ENCODE measurements around the gene FCHSD1.

FCHSD1 gene

DNA sequence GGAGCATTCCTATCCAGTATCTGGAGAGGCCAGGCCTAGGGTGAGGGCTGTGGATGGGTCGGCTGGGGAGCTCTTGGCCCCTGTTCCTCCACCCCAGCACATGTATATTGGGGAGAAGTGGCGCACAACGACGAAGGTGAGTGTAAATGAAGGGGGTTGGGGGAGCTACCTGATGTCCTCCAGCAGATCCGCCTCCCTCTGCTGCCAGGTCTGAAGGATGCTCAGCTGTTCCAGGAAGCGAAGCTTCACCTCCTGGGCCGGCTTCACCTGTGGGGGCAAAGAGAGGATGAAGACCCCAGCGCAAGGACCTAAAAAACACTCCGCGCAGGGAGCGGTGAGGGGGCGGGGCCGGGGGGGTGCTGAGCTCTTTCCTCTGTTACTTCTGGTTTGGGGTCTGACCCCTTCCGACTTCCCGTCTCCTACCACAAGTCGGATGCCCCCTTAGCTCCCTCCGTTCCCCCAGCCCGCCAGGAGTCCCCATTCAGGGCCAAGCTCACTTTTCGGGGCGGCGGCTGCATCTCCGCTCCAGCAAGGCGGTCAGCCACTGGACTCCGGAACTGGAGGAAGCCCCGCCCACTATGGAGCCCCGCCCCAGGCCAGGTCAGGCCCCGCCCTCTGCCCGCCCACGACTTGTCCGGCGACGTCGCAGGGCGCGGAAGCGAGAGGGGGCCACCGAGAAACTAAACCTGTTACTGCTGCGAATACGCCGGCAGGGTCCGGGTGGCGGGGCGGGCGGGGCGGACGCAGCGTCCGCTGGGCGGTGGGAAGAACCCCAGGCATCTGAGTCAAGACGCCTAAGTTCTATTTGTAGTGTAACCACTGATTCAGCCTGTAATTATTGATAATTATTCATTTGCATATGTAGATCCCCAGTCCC is at the start of gene FCHSD1:
Gene FCHSD1, minus strand, starts transcription at position 568 of the 877 bp plus-strand sequence. Its CDS starts 50 bp downstream, at position 518.
- DNase-seq (ENCODE audit: low read depth), result no peak
- peak within 1 kb of the TSS; percentile 84 for H3K4me3 ChIP-seq (ENCODE audit: low read length)
- TF ChIP-seq, protein P1, sequence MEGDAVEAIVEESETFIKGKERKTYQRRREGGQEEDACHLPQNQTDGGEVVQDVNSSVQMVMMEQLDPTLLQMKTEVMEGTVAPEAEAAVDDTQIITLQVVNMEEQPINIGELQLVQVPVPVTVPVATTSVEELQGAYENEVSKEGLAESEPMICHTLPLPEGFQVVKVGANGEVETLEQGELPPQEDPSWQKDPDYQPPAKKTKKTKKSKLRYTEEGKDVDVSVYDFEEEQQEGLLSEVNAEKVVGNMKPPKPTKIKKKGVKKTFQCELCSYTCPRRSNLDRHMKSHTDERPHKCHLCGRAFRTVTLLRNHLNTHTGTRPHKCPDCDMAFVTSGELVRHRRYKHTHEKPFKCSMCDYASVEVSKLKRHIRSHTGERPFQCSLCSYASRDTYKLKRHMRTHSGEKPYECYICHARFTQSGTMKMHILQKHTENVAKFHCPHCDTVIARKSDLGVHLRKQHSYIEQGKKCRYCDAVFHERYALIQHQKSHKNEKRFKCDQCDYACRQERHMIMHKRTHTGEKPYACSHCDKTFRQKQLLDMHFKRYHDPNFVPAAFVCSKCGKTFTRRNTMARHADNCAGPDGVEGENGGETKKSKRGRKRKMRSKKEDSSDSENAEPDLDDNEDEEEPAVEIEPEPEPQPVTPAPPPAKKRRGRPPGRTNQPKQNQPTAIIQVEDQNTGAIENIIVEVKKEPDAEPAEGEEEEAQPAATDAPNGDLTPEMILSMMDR (conservative IDR thresholded peaks at IDR 0.05; ENCODE audit: low read depth, low read length), result no peak

DNA sequence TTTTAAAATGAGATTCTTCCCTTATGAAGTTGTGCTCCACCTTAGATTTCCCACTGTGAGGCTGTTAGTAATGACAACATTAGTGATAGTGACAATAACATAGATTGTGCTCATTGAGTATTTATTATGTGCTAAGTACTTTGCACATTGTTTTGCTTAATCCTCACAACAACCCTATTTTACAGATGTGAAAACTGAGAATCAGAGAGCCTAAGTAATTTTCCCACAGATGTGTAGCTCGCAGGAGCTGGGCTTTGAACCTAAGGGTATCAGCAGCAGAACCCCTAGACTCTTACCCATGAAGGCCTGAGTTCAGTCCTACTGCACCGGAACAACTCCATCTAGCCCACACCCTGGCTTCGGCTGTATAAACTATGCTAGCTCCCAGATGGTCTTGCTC is 46.4 kb upstream of the FCHSD1 start:
- no peak for DNase-seq (ENCODE audit: low read depth)
- TF ChIP-seq, protein P1 (conservative IDR thresholded peaks at IDR 0.05; ENCODE audit: low read depth, low read length), result no peak
- H3K4me3 ChIP-seq (ENCODE audit: low read length), result no peak overlapping the region

DNA sequence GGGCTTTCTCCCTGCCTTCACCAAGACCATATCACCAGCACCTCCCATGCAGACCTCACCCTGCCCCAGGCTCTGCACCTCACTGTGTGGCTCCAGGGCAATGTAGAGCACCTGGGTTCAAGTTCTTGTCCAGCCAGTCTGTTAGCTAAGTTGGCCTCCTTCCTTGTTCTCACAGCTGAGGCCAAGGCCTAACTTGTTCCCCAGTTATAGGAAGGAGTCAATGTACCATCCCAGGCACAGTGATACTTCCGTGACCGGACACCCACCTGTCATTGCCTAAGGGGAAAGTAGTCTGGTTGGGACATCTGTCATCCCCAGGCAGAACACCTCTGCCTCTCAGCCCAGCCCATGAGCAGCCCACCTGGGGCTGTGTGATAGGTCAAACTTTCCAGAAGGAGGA is 45.2 kb upstream of the FCHSD1 start:
- TF ChIP-seq, protein P1 (conservative IDR thresholded peaks at IDR 0.05; ENCODE audit: low read depth, low read length), result no peak
- no peak for DNase-seq (ENCODE audit: low read depth)
- no peak overlapping the region for H3K4me3 ChIP-seq (ENCODE audit: low read length)

DNA sequence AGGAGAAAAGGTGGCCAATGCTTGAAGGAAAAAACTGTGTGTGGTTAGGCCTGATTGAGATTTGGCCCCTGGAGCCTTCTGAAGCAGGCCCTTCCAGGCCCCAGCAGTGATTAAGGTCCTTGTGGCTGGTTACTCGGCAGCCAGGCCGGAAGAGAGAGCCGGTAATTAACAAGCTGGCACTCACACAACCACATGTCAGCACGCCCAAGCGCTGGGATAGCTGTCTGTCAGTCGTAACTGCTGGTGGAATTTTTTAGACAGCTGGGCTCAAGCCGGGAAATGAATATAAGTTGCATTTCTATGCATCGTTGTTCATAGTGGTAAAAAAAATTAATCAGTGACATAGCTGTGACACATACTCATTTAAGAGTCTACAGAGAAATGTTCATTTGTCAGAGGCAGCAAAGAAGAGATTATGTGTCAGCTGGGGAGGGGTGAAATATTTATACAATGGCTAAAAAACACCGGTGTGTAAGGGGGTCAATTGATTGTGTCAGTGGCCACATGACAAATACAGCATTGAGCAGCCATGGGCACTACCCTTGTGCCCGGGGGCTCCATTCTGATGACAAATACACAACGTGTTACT is 44.5 kb upstream of the FCHSD1 start:
- peak; percentile 51 for DNase-seq (ENCODE audit: low read depth)
- no peak overlapping the region for H3K4me3 ChIP-seq (ENCODE audit: low read length)

DNA sequence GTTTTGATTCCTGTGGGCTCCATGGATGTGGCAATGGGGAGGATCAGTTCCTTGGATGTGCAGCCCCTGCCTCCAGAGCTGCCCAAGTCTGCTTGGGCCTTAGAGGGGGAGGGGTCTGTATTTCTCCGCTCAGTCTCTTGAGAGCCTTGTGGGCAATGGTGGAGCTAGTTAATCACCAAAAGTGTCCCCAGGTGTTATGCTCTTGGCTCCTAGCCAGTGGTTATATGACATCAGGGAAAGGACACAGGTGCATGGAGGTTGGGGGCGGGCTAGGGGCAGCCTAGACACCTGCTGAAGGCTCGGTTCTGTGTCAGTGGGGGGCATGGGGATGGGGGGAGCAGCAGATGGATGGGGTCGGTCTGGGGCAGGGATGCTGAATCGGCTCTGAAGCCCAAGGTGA is 43.3 kb upstream of the FCHSD1 start:
- no peak for DNase-seq (ENCODE audit: low read depth)
- TF ChIP-seq, protein P1 (conservative IDR thresholded peaks at IDR 0.05; ENCODE audit: low read depth, low read length), result no peak
- H3K4me3 ChIP-seq (ENCODE audit: low read length), result no peak overlapping the region

More for the DNA sequence above, 44.5 kb upstream of the FCHSD1 start:
- TF ChIP-seq, protein P1 (conservative IDR thresholded peaks at IDR 0.05; ENCODE audit: low read depth, low read length), result no peak

DNA sequence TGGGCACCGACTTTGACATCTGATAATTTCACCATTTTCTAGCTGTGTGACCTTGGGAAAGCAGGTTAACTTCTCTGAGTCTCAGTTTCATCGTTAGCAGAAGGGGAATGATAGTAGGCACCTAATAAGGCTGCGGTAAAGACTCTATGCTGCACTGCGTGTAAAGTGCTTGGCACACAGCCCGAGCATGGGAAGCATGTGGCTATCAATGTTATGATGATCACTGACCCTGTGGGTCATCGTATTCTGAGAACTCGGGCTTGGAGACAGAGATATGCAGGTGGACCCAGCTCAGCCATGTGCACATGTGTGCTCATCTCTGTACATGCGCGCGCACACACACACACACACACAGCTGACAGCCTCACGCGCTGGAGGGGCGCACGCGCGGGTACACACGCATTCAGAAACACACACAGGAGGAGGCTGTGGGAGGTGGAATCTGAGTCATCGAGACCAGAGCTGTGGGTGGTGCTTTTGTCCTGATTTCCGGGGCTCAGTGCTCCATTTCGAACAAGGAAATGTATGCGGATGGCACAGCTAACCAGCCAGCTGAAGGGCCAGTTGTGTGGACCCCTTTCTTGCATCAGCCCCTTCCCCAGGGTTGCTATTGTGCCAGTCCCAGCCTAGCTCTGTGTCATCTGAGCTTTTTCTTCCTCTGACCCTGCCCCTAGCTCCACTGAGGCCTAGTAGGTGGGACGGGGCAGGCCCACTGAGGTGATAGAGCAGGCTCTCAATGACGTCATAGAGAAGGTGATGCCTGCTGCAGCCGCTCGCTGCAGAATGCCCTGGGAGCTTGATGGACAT is 41.9 kb upstream of the FCHSD1 start:
- TF ChIP-seq, protein P1 (conservative IDR thresholded peaks at IDR 0.05; ENCODE audit: low read depth, low read length), result no peak
- no peak for DNase-seq (ENCODE audit: low read depth)
- H3K4me3 ChIP-seq (ENCODE audit: low read length), result no peak overlapping the region

Data from retinal pigment epithelial cell (primary cell).